Gastrocnemius medialis (tissue), 4 donors: ENCODE data around the gene CD82.

Experiments used
- CTCF ChIP-seq, 5 experiments: fragments of 450-650 bp in 3 of 5; fragments of 200-600 bp in 2 of 5; sonication (generic) in 2 of 5; IDR thresholded peaks in 4 of 5; conservative IDR thresholded peaks in 1 of 5; 1 replicate in 4 of 5; 2 replicates in 1 of 5; pipeline ENCODE4 v1.5.1; 2016 to 2019; ENCODE audit warnings: antibody characterized with exemption in 5 of 5, mild to moderate bottlenecking in 3 of 5, moderate library complexity in 3 of 5
- POLR2A ChIP-seq, 2 donors: fragments of 450-650 bp; IDR thresholded peaks; one replicate each; pipeline ENCODE4 v1.6.1; 2017; ENCODE audit warnings: antibody characterized with exemption in 2 of 2, mild to moderate bottlenecking in 2 of 2, moderate library complexity in 2 of 2

- TF ChIP-seq POLR2A (IDR thresholded peaks at IDR 0.05) (no peak), CTCF (IDR thresholded peaks at IDR 0.05 in 4 of 5, conservative IDR thresholded peaks at IDR 0.05 in 1 of 5) (no peak)
Measured at GRCh38 chr11:44585421-44585820, 20.0 kb downstream of the CD82 start.
